Measurements from ENCODE around the gene MAPK1.
"Not testable (repeated sequence)": the region's sequence is repeated elsewhere in the genome, so short reads cannot be mapped to it uniquely, and the experiment has no call there.

The MAPK1 gene

DNA sequence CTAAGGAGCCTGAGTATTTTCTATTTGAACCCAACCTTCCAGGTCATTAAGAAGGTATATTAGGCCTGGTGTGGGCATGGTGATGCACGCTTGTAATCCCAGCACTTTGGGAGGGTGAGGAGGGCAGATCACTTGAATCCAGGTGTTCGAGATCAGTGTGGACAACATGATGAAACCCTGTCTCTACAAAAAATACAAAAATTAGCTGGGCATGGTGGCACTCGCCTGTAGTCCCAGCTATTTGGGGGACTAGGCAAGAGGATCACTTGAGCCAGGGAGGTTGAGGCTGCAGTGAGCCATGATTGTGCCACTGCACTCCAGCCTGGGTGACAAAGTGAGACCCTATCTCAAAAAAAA is 50.0 kb downstream of the MAPK1 start:
- DNase-seq, result not testable (repeated sequence)

DNA sequence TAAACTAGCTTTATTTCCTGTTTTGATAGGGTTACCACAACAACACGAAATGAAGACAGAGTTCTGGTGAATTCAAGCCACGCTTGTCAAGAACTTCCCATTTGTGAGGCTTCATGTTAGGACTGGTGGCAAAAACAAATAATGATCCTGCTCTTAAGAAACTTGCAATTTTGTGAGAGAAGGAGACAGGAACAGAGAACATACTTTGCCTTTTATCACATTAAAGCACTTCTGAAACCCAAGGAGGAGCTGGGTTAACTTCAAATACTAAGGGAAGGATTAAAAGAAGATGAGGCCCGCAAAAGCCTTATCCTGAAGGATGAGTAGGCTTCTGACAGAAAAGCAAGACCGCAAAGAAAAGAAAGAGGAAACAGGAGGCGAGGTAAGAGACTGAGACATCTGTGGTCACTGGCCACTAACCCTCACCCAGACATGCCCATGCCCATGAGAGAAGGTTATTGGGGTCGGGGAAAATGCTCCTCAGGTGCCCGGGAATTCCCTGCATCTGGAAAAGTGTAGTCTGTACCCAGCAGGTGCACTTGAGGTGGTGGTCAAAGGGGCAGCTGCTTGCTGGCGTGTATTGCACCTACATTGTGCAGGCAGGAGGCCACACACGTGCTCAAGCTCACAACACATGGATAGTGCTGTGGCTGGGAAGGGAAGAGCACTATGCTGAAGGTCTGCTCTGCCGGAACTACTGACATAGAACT is 50.5 kb downstream of the MAPK1 start:
- DNase-seq, result no peak

- DNase-seq, result no peak
These were observed 51.0 kb downstream of the MAPK1 start for GRCh38 chr22:21816472-21816786.

DNA sequence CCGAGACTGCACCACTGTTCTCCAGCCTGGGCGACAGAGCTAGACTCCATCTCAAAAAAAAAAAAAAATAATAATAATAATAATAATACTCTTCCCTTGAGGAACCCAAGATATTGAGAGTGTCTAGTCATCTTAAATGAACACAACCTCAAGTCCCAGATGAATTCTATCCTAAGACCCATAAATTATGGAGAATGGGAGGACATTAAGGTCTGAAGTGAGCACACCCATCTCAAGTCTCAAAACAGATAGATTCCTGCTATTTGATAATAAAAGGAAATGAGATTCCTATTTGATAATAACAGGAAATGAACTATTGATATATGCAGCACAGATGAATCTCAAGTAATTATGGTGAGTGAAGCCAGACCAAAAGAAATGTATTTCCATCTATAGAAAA is 51.5 kb downstream of the MAPK1 start:
- DNase-seq, result no peak

DNA sequence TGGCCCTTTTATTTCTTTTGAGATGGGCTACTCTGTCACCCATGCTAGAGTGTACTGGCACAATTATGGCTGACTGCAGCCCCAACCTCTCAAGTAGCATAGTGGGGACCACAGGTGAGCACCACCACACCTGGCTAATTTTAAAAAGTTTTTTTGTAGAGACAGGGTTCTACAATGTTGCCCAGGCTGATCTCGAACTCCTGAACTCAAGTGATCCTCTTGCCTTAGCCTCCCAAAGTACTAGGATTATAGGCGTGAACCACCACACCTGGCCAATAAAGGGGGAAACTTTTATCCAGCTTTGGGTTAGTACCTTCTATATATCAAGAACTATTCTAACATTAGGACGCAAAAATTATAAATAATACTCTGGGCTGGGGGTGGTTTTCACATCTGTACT is 52.1 kb downstream of the MAPK1 start:
- DNase-seq, result no peak

- no peak for DNase-seq
These were observed 55.5 kb downstream of the MAPK1 start for GRCh38 chr22:21811982-21812381.

DNA sequence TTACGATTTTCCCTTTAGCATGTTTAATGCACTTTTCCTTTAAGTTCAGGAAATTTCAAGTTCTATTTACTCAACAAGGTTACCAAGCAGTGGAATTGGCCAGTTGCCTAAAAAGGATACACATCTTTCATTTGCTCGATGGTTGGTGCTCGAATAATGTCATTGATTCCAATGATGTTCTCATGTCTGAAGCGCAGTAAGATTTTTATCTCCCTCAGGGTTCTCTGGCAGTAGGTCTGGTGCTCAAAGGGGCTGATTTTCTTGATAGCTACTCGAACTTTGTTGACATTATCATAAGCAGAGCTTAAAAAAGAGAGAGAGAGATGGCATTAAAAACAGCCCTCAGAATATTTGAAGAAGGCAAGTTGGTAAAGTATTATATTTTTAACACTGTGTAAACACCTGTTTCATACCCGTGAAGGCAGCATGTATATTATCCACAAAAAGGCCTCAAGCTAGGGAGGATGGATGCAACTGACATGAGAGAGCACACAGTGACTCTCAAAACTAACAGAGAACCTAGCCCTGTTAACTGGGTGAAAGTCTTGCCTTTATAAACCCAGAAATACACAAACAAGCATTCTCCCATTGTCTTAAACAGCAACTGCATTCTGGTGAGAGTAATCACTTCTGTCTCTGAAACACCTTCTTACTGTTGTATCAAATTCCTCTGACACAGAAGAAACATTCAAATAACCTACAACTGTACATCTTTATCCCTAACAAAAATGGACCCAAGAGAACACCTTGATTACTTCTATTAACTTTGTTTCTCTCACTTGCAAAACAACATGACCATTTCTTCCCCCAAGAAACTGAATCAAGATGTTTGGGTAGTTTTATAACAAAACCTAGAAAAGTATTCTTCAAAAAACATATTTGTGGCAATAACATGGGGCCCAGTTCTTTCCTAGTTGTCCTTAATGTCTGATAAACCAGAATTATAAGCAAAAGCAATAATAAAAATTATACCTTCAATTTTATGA is 59.6 kb downstream of the MAPK1 start:
- peak; percentile 29 for DNase-seq

GRCh38 chr22:21805325-21805724 is 62.1 kb downstream of the MAPK1 start:
- DNase-seq, result not testable (repeated sequence)

DNA sequence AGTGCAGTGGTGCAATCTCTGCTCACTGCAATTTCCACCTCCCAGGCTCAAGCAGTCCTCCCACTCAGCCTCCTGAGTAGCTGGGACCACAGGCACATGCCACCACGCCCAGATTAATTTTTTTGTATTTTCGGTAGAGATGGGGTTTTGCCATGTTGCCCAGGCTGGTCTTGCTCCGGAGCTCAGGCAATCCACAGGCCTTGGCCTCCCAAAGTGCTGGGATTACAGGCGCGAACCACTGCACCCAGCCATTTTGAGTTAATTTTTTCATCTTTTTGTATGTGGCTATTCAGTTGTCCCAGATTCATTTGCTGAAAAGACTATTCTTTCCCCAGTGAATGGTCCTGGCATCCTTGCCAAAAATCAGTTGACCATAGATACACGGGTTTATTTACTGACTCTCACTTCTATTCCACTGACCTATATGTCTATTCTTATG is 63.6 kb downstream of the MAPK1 start:
- DNase-seq, result no peak

- DNase-seq, result no peak
These were observed 64.8 kb downstream of the MAPK1 start for GRCh38 chr22:21802673-21803072.

DNA sequence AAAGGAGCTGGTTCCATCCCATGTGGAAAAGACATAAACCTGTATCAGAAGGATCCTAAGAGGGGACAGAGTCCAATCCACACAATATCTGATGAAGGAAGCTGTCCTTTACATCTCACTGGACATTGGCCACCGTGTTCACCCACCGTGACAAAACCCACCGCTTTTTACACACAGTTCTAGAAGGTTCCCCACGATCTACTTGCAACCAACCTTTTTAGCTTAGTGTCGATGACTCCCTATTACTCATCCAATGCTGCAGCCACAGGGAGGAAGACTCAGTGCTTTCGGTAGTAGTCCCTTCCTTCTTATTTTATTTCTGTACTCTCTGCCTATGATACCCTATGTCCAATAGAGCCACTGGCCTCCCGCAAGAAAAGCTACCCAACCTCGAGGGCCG is 65.4 kb downstream of the MAPK1 start:
- no peak for DNase-seq

DNA sequence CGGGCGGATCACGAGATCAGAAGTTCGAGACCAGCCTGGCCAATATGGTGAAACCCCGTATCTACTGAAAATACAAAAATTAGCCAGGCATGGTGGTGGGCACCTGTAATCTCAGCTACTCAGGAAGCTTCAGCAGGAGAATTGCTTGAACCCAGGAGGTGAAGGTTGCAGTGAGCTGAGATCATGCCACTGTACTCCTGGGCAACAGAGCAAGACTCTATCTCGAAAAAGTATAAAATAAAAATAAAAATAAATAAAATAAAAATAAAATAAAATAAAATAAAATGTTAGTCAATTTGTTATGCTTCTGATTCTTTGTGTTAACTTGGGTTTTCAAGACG is 66.2 kb downstream of the MAPK1 start:
- not testable (repeated sequence) for DNase-seq

- no peak for DNase-seq
These were observed 66.7 kb downstream of the MAPK1 start for GRCh38 chr22:21800552-21801303.

- no peak for DNase-seq
These were observed 69.8 kb downstream of the MAPK1 start for GRCh38 chr22:21797444-21798221.

DNA sequence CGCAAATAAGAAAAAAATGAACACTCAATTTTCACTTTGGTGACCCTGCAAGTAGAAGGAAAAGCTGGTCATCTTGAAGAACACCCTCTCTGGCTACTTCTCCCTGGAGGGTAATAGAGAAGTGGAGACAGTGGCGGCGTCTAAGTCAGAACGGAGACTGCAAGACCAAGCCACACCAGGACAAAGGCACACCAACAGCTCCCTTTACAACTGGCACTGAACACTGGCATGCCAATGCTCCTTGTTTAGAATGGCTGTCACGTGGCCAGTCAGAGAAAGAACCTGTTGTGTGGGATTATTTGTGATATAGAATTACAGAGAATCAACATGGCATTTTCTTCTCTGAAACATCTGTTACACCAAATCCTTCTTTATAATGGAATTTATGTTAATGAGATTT is 70.6 kb downstream of the MAPK1 start:
- no peak for DNase-seq

DNA sequence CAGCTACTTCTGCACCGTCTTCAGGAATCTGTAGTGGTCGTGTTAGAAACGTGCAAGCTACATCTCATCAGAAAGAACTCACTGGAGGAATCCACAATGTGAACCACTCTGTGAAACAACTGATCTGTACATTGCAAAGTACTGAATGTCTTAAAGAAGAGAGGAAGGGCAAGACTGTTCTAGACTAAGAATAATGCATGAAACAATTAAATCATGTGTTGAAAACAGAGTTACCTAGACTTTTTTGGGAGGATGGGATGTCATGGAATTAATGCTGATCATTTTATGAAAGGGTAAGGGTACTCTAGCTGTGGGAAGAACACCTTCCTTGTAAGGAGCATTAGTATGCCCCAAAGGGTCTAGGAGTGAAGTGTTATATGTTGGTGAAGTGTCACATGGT is 71.2 kb downstream of the MAPK1 start:
- DNase-seq, result no peak

DNA sequence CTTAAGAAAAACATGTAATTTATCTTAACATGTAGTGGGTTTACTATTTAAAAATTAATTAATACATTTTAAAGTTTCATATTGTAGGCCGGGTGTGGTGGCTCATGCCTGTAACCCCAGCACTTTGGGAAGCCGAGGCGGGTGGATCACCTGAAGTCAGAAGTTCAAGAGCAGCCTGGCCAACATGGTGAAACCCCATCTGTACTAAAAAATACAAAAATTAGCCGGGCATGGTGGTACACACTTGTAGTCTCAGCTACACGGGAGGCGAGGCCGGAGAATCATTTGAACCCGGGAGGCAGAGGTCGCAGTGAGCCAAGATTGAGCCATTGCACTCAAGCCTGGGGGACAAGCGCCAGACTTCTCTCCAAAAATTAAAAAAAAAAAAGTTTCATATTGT is 73.7 kb downstream of the MAPK1 start:
- DNase-seq, result not testable (repeated sequence)

GRCh38 chr22:21791635-21792625 is 75.5 kb downstream of the MAPK1 start:
- DNase-seq, result no peak

DNA sequence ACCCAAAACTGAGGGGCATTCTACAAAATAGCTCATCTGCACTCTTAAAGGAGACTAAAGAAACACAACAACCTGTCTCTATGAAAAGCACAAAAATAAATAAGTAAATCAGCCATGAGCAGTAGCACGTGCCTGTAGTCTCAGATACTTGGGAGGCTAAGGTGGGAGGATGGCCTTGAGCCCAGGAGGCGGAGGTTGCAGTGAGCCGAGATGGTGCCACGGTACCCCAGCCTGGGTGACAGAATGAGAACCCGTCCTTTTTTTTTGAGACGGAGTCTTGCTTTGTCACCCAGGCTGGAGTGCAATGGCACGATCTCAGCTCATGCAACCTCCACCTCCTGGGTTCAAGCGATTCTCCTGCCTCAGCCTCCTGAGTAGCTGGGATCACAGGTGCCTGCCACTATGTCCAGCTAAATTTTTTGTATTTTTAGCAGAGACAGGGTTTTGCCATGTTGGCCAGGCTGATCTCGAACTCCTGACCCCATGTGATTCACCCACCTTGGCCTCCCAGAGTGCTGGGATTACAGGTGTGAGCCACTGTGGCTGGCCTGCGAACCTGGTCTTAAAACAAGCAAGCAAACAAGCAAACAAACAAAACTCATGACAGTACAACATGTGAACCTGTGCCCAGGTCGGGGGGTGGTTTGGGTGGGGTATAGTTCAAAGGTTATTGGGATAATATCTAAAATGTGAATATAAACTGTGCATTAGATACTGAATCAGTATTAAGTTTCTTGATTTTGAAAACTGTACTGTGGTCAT is 76.4 kb downstream of the MAPK1 start:
- not testable (repeated sequence) for DNase-seq

DNA sequence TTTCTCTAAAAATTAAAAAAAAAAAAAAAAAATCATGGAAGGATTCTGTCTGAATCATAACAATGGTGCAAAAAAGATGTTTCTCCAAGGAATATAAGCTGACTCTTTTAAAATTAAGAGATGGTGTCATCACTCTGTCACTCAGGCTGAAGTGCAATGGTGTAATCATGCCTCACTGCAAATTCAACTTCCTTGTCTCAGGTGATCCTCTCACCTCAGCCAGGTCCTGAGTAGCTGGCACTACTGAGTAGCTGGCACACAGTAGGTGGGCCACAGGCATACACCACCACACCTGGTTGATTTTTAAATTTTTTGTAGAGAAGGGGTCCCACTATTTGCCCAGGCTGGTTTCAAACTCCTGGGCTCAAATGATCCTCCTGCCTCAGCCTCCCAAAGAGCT is 77.1 kb downstream of the MAPK1 start:
- DNase-seq, result no peak

DNA sequence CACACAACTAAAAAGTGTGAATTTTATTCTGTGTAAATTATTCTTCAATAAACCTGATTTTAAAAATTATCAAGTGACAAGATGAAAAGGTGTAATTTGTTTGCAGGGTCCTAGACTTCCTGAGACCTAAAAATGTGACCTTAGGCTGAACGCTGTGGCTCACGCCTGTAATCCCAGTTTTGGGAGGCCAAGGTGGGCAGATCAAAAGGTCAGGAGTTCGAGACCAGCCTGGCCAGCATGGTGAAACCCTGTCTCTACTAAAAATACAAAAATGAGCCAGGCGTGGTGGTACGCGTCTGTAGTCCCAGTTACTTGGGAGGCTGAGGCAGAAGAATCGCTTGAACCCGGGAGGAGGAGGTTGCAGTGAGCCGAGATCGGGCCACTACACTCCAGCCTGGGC is 79.9 kb downstream of the MAPK1 start:
- not testable (repeated sequence) for DNase-seq

Data from DMS79 treated with DMSO at 0.1 percent for 48 hours (cell line).